ENCODE results near the gene ZNF407.

- TF ChIP-seq TCF7L2 (IDR thresholded peaks at IDR 0.05; ENCODE audit: borderline replicate concordance, extremely low read depth, insufficient read depth, insufficient read length) (no peak), POLR2A (IDR thresholded peaks at IDR 0.05; ENCODE audit: borderline replicate concordance, extremely low read depth, insufficient read depth, insufficient read length) (no peak)
- TF ChIP-seq, protein P1, sequence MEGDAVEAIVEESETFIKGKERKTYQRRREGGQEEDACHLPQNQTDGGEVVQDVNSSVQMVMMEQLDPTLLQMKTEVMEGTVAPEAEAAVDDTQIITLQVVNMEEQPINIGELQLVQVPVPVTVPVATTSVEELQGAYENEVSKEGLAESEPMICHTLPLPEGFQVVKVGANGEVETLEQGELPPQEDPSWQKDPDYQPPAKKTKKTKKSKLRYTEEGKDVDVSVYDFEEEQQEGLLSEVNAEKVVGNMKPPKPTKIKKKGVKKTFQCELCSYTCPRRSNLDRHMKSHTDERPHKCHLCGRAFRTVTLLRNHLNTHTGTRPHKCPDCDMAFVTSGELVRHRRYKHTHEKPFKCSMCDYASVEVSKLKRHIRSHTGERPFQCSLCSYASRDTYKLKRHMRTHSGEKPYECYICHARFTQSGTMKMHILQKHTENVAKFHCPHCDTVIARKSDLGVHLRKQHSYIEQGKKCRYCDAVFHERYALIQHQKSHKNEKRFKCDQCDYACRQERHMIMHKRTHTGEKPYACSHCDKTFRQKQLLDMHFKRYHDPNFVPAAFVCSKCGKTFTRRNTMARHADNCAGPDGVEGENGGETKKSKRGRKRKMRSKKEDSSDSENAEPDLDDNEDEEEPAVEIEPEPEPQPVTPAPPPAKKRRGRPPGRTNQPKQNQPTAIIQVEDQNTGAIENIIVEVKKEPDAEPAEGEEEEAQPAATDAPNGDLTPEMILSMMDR (IDR thresholded peaks at IDR 0.05 in 2 of 3, conservative IDR thresholded peaks at IDR 0.05 in 1 of 3; ENCODE audit: borderline replicate concordance in 1 of 3, insufficient read depth in 1 of 3, low read depth in 2 of 3, low read length in 2 of 3): no peak
Measured at GRCh38 chr18:74682141-74682990, 84.7 kb downstream of the ZNF407 start.
